GM23248 (cell line): ENCODE measurements around the gene CNN2.

Source experiments
- EZH2 ChIP-seq: fragments of 200-600 bp; sonication (generic); IDR thresholded peaks from 2 replicates; pipeline ENCODE4 v1.6.1; 2018; ENCODE audit warnings: antibody characterized with exemption, mild to moderate bottlenecking; ENCODE audit not compliant: insufficient read depth, poor library complexity, severe bottlenecking
- EZH2phosphoT487 ChIP-seq: fragments of 200-600 bp; sonication (generic); IDR thresholded peaks from 2 replicates; pipeline ENCODE4 v1.6.1; 2018; ENCODE audit warnings: antibody characterized with exemption, moderate library complexity, mild to moderate bottlenecking, low read depth; ENCODE audit not compliant: insufficient read depth

- TF ChIP-seq EZH2, result no peak
- TF ChIP-seq EZH2phosphoT487, result no peak
These were observed 1.2 kb downstream of the CNN2 start for GRCh38 chr19:1027650-1028061.
